Tibial nerve (tissue), 3 donors: ENCODE data around the gene CLIC1.

Experiments used
- EP300 ChIP-seq, 2 donors: sonication (generic); formaldehyde crosslinking; IDR thresholded peaks; one replicate each; pipeline ENCODE4 v1.6.1; 2017; ENCODE audit warnings: antibody characterized with exemption in 2 of 2, mild to moderate bottlenecking in 1 of 2
- POLR2A ChIP-seq, 2 donors: fragments of 450-650 bp; IDR thresholded peaks; one replicate each; pipeline ENCODE4 v1.6.1; 2017; ENCODE audit warnings: antibody characterized with exemption in 2 of 2, mild to moderate bottlenecking in 2 of 2, moderate library complexity in 2 of 2

DNA sequence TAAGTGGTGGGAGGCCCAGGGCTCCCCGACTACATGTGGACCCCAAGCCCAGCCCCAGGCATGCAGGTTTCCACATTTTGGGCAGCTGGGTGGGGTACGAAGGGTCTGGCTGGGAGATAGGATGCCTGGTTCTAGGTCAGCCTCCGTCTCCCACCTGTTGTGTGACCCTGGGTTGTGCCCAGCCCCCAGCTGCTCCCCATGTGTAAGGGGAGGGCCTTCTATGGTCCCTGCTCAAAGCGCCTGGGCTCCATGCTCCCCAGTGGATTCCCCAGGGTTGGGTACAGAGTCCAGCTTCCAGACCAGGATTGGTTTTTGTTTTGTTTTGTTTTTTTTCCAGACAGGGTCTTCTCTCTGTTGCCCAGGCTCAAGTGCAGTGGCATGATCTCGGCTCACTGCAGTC, 41.9 kb upstream of the CLIC1 start:
- TF ChIP-seq EP300 (IDR thresholded peaks at IDR 0.05) (no peak), POLR2A (IDR thresholded peaks at IDR 0.05) (no peak)
